ENCODE results near the gene TGIF1.

Gene TGIF1

DNA sequence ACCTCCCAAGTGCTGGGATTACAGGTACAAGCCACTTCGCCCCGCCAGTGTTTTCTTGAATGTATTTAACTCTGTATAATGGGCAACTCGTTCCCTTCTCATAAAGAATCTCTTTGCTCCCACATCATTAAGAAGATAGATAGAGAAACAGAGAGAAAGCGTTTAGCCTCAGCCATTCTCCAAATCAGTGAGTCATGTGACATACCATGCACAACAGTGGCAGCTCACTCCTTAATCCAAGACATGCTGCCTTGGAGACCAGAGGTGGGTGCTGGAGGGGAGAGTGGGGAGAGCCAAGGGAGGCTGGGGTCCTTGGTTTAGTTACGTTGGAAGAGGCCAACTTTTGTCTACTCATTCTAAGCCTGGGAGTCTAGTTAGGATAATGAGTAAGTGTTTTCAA, 54.7 kb downstream of the TGIF1 start:
- 70% methylated on average over 5 of the region's 5 CpGs for WGBS
- Histone ChIP-seq H3K27ac (ENCODE audit: low read depth, low read length) (no peak overlapping the region), H3K27me3 (ENCODE audit: insufficient read depth, low read length) (no peaks in the 10 kb centered on the region), H3K36me3 (ENCODE audit: insufficient read depth, low read length) (no peaks in the 10 kb centered on the region), H3K4me1 (ENCODE audit: insufficient read depth, low read length) (peaks cover 14% of the 10 kb centered on the region), H3K4me3 (ENCODE audit: low read length) (no peak overlapping the region), H3K9me3 (ENCODE audit: insufficient read depth, low read depth, low read length) (no peaks in the 10 kb centered on the region), H3K9ac (ENCODE audit: low read depth, low read length) (no peak overlapping the region)

DNA sequence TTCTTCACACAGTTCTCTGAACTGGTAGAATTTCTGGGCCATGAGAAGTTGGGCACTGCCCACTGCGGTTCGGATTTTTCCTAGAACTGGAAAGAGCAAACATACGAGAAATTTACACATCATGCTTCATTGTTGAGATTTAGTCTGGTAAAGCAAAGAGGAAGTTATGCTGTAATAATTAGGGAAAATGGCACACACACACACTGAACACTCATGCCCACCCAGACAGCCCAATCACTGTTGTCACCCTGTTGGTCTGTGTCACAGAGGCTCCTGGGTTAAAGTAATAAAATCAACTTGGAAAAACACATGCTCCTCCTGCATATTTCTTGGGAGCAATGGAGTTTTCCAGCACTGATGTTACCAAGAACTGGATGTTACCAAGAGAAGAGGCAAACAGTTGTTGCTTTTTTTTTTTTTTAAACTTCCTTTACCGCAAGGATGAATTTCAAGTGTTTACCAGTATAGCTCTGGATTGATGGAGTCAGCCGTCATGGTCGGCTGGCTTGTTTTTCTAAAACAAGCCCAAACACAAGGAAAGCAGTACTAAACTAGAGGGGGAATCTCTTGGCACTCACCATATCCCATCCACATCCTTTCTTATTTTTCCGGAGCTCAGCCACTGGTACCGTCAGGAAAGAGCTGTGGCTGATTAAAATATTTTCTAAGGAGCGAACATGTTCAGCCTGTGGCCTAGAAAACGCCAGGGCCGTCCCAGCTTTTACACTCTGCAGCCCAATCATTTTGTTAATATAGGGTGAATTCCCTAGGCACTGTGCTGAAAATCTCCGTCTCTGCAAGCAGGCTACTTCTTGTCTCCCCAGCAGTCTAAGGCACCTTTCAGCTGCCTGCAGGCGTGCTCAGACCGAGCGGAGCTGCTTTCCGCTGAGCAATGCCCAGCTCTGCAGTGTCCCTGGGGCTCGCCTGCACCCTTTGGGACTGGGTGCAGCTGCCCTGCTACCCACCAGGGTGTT, 58.9 kb downstream of the TGIF1 start:
- Histone ChIP-seq H3K27ac (ENCODE audit: low read depth, low read length) (0 out of 2 replicates have a peak overlapping the region, but pooled peaks have one; percentile 1), H3K4me1 (ENCODE audit: insufficient read depth, low read length) (peaks cover 17% of the 10 kb centered on the region), H3K9me3 (ENCODE audit: insufficient read depth, low read depth, low read length) (no peaks in the 10 kb centered on the region), H3K27me3 (ENCODE audit: insufficient read depth, low read length) (no peaks in the 10 kb centered on the region), H3K36me3 (ENCODE audit: insufficient read depth, low read length) (no peaks in the 10 kb centered on the region), H3K9ac (ENCODE audit: low read depth, low read length) (no peak overlapping the region), H3K4me3 (ENCODE audit: low read length) (no peak overlapping the region)
- WGBS, result 79% methylated on average over 16 of the region's 17 CpGs
